Liver (tissue), 3 donors: Measurements from ENCODE around the gene TRMT61A.

ENCODE experiments used
- CTCF ChIP-seq: fragments of 150-350 bp; IDR thresholded peaks from 2 replicates; pipeline ENCODE4 v1.5.1; 2017; ENCODE audit warnings: improper control_type of control experiment, low read depth, low read length; ENCODE audit not compliant: missing input control
- EGR1 ChIP-seq, 2 donors: IDR thresholded peaks; 2 replicates each; pipeline ENCODE4 v1.6.1; 2016 to 2018; ENCODE audit warnings: antibody characterized with exemption in 2 of 2, low read depth in 2 of 2
- JUND ChIP-seq, 2 donors: IDR thresholded peaks; 2 replicates each; pipeline ENCODE4 v1.6.1; 2016; ENCODE audit warnings: antibody characterized with exemption in 2 of 2
- MAX ChIP-seq: IDR thresholded peaks from 2 replicates; pipeline ENCODE4 v1.6.1; 2016; ENCODE audit warnings: antibody characterized with exemption
- RAD21 ChIP-seq, 2 donors: IDR thresholded peaks; 2 replicates each; pipeline ENCODE4 v1.6.1; 2016; ENCODE audit warnings: antibody characterized with exemption in 2 of 2, mild to moderate bottlenecking in 2 of 2
- SP1 ChIP-seq: IDR thresholded peaks from 2 replicates; pipeline ENCODE4 v1.6.1; 2018; ENCODE audit warnings: antibody characterized with exemption, mild to moderate bottlenecking
- TAF1 ChIP-seq: conservative IDR thresholded peaks from 2 replicates; pipeline ENCODE4 v1.6.1; 2016; ENCODE audit warnings: antibody characterized with exemption, mild to moderate bottlenecking
- YY1 ChIP-seq: IDR thresholded peaks from 2 replicates; pipeline ENCODE4 v1.6.1; 2016; ENCODE audit warnings: antibody characterized with exemption, mild to moderate bottlenecking
- donor health status: healthy.
- donor health status: healthy.

GRCh38 chr14:103528146-103528586 is 830 bp upstream of the TRMT61A start:
- no peak for TF ChIP-seq JUND (IDR thresholded peaks at IDR 0.05)
- no peak for TF ChIP-seq CTCF
- no peak for TF ChIP-seq RAD21 (IDR thresholded peaks at IDR 0.05)
- no peak for TF ChIP-seq SP1
- no peak for TF ChIP-seq EGR1 (IDR thresholded peaks at IDR 0.05; ENCODE audit: low read depth in 2 of 2)
- TF ChIP-seq YY1: no peak
- TF ChIP-seq MAX: no peak
- no peak for TF ChIP-seq TAF1
